HG03280 (cell line): ENCODE results near the gene OR56A3.

Source experiments
- ATAC-seq: cut with Tn5 transposase; IDR thresholded peaks from one replicate; pipeline ENCODE4 v1.9.1; 2021; ENCODE audit warnings: mild to moderate bottlenecking, moderate library complexity; ENCODE audit not compliant: unreplicated experiment

OR56A3 gene

DNA sequence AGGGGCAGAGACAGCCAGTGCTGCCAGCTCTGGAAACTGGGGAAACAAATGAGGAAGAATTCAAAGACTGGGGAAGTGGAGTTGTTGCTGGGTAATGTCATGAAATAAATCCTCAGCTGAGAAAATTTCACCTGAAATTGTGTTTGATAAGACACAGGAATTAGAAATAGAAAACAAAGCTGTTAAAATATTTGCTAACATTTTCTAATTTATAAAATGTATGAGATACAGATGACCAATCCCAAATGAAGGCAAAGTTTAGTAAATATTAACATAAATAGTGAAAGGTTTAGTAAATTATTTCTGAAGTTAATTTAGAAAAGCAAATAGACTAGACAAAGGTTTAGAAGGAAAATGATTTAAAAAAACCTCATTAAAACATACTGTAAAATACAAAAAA is 26.3 kb downstream of the OR56A3 start, which contains the start of gene OR56A5:
OR56A5 (minus strand) TSS at position 101 of the 400 bp plus-strand sequence; CDS start at position 101, 0 bp downstream.
- no peak for ATAC-seq

DNA sequence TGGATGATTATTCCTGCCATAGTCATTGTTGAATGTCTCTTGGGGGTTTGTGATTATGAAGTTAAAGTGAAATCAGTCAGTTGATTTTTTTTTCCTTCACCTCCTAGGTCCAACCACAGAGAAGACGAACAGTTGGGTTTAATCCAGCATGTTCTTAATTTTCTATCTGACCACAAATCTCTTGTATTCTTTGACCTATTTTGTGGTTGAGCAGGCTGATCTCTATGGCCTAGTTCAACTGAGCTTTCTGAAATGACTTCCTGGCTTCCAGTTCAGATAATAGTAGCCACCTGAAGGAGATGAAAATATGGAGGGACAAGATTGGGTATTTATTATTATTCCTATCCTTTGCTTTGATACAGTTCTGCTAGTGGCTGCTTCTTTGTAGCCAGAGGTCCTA is 31.5 kb downstream of the OR56A3 start:
- ATAC-seq = no peak

DNA sequence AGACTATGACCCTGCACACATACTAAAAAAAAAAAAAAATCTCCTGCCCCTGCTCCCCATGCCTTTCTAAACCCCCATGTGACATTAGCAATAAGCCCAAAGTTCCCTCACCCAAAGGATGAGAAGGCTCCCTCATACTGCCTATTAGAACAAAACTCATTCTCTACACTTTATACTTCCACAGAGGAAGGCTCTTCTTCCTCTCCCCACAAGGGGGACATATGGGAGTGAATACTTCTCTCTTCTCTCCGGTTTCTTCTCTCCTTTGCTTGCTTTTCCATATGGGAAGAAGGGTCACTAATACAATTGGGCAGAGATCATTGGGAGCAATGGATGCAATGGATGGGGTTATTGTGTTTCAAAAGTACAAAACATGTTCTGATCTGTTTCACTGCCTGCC is 41.4 kb downstream of the OR56A3 start:
- no peak for ATAC-seq

DNA sequence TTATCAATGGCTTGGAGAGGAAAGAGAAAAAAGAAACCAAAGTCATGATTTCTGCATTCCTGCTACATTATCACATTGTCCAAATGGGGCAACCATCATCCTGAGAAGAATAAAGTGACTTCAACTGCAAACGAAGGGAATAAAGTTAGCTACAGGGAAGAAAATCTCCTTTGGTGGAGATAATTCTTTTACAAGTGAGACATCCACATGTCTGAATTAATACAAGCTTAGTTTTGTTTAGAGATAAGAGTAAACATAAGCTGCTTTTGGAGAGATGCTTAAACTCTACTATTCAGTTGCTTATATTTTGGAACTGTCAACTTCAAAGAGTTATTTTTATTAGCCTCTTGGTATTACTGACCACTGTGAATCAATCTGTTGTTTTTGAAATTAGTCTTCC is 44.8 kb downstream of the OR56A3 start, which contains the start of gene OR52L1:
OR52L1 (minus strand) TSS at position 101 of the 400 bp plus-strand sequence; CDS start at position 46, 55 bp downstream.
- ATAC-seq = no peak

DNA sequence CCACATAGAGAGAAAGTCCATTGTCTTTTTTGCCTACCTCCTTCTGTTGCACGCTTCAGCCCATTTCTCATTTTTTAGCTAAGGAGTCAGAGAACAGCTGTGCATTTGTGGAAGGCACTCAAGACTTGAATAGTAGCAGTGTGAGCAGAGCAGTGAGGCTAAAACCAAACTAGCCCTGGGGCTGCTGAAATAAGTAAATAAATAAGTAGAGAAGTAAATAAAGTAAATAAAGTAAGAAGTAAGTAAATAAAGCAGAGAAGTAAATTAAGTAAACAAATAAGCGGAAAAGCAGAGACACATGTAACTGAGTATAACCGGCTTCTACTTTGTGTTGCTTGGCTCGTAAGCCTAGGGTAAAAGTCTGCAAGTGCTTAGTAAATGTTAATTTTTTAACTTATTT is 47.2 kb downstream of the OR56A3 start:
- ATAC-seq = no peak

DNA sequence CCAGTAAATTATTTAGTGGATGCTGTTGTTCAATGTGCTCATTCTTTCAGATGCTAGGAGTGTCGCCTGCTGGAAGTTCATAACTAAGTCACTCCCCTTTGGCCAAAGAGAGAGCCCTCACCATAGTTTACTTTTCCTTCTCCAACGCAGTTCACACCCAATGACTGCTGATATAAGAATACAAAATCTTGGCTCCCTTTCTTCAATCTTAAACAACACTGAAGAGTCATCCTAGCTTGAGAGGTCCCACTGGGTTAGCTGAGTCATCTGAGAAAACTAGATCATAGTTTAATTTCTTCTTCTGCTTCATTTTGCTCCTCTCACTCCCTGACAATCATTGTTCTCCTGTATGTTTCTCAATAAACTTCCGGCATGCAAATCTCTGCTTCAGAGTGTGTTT is 50.1 kb downstream of the OR56A3 start:
- no peak for ATAC-seq

DNA sequence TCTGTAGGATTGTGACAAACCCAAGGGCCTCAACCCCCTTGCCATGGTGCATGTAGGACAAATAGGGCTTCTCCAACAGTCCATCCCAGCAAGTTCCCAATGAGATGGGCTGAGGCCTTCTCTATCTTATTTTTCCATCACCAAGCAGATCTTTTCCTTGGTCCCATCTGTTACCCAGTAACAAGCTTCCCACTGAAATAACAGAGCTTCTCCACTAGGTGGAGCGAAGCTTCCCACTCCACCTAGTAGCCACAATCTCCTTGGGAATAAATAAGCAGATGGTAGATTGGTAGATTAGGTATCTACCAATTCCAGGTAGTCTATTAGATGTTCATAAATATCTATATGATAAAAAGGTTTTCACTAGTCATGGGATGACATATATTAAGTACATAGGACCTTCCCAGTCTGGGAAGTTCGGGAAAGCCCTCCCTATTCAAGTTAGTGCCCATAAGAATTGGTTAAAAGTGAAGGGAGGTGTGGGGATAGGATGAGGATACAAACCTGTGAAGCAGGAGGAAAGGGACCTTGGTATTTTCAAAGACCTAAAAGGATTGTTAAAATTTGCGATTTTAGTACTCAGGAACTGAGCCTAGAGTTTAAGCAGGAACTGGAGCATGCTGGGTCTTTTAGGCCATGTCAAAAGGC is 50.7 kb downstream of the OR56A3 start:
- ATAC-seq = no peak

DNA sequence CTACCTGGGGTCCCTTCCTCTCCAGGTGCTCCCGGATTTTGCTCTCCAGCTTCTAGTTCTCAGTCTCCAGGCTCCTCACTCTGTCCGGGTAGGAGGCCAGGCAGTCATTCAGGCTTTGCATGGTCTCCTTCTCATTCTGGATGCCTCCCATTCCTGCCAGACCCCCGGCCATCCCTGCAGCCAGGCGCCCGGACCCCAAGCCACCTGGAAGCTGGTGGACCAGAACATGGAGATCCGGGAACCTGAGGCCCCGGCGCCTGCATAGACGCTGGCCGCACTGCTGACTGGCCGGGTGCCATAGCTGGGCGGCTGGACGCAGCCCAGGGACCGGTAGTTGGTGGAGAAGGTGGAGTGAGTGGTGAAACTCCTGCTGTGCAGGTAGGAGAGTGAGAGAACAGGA is 52.7 kb downstream of the OR56A3 start:
- no peak for ATAC-seq
